ENCODE measurements around the gene ICA1L.

DNA sequence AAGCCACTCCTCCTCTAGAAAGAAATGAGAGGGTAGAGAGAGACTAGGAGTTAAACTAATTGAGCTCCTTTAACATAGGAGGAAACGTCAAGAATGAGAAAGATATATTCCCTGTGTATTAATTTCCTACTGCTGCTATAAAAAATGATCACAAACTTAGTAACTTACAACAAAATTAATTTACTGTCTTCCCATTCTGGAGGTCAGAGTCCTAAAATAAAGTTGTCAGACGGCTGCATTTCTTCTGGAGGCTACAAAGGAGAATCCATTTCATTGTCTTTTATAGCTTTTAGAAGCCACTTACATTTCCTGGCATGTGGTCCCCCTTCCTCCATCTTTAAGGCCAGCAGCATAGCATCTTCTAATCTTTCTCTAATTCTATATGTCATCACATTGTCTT, 26.9 kb downstream of the ICA1L start:
- TF ChIP-seq, protein P1, sequence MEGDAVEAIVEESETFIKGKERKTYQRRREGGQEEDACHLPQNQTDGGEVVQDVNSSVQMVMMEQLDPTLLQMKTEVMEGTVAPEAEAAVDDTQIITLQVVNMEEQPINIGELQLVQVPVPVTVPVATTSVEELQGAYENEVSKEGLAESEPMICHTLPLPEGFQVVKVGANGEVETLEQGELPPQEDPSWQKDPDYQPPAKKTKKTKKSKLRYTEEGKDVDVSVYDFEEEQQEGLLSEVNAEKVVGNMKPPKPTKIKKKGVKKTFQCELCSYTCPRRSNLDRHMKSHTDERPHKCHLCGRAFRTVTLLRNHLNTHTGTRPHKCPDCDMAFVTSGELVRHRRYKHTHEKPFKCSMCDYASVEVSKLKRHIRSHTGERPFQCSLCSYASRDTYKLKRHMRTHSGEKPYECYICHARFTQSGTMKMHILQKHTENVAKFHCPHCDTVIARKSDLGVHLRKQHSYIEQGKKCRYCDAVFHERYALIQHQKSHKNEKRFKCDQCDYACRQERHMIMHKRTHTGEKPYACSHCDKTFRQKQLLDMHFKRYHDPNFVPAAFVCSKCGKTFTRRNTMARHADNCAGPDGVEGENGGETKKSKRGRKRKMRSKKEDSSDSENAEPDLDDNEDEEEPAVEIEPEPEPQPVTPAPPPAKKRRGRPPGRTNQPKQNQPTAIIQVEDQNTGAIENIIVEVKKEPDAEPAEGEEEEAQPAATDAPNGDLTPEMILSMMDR (IDR thresholded peaks at IDR 0.05) = no peak
- TF ChIP-seq POLR2A (IDR thresholded peaks at IDR 0.05) (no peak), POLR2AphosphoS5 (IDR thresholded peaks at IDR 0.05) (no peak)

All from prostate gland (tissue), 2 donors.